Measurements from ENCODE around the gene GTF3A.
"Not testable (repeated sequence)": the region's sequence is repeated elsewhere in the genome, so short reads cannot be mapped to it uniquely, and the experiment has no call there.

Gene GTF3A

GRCh38 chr13:27424246-27425157 lies at the start of gene GTF3A:
GTF3A (plus strand) TSS chr13:27424619.
- DNase-seq (ENCODE audit: low read depth) = peak; percentile 61

- DNase-seq (ENCODE audit: low read depth) = peak; percentile 80
Measured at GRCh38 chr13:27374650-27375049, 49.8 kb upstream of the GTF3A start.

GRCh38 chr13:27375686-27376326 lies 48.6 kb upstream of the GTF3A start:
- DNase-seq (ENCODE audit: low read depth) = peak; percentile 57

GRCh38 chr13:27379126-27379525 lies 45.3 kb upstream of the GTF3A start:
- no peak for DNase-seq (ENCODE audit: low read depth)

GRCh38 chr13:27379694-27380641 lies 44.5 kb upstream of the GTF3A start:
- peak; percentile 33 for DNase-seq (ENCODE audit: low read depth)

GRCh38 chr13:27381601-27382000 lies 42.8 kb upstream of the GTF3A start:
- no peak for DNase-seq (ENCODE audit: low read depth)

GRCh38 chr13:27383104-27383921 lies 41.1 kb upstream of the GTF3A start:
- no peak for DNase-seq (ENCODE audit: low read depth)

GRCh38 chr13:27384285-27384684 lies 40.1 kb upstream of the GTF3A start:
- DNase-seq (ENCODE audit: low read depth) = no peak

- no peak for DNase-seq (ENCODE audit: low read depth)
Measured at GRCh38 chr13:27388241-27388640, 36.2 kb upstream of the GTF3A start.

- no peak for DNase-seq (ENCODE audit: low read depth)
Measured at GRCh38 chr13:27389891-27390290, 34.5 kb upstream of the GTF3A start.

- no peak for DNase-seq (ENCODE audit: low read depth)
Measured at GRCh38 chr13:27391471-27391870, 32.9 kb upstream of the GTF3A start.

- DNase-seq (ENCODE audit: low read depth) = peak; percentile 4
Measured at GRCh38 chr13:27393101-27393500, 31.3 kb upstream of the GTF3A start.

- DNase-seq (ENCODE audit: low read depth) = no peak
Measured at GRCh38 chr13:27395007-27395510, 29.4 kb upstream of the GTF3A start.

GRCh38 chr13:27396252-27396846 lies 28.1 kb upstream of the GTF3A start:
- no peak for DNase-seq (ENCODE audit: low read depth)

- DNase-seq (ENCODE audit: low read depth) = no peak
Measured at GRCh38 chr13:27398360-27398759, 26.1 kb upstream of the GTF3A start.

GRCh38 chr13:27400405-27400804 lies 24.0 kb upstream of the GTF3A start:
- DNase-seq (ENCODE audit: low read depth) = not testable (repeated sequence)

GRCh38 chr13:27401210-27401609 lies 23.2 kb upstream of the GTF3A start:
- DNase-seq (ENCODE audit: low read depth) = no peak

GRCh38 chr13:27403203-27403678 lies 21.2 kb upstream of the GTF3A start:
- peak; percentile 55 for DNase-seq (ENCODE audit: low read depth)

- no peak for DNase-seq (ENCODE audit: low read depth)
Measured at GRCh38 chr13:27403727-27404385, 20.6 kb upstream of the GTF3A start.

GRCh38 chr13:27404680-27405079 lies 19.7 kb upstream of the GTF3A start:
- DNase-seq (ENCODE audit: low read depth) = no peak
